ENCODE measurements around the gene FERMT3.

FERMT3 gene

GRCh38 chr11:64249563-64250414 lies 43.3 kb downstream of the FERMT3 start:
- DNase-seq (ENCODE audit: low spot score): no peak

- no peak for DNase-seq (ENCODE audit: low spot score)
Observed at GRCh38 chr11:64250415-64251015, 44.0 kb downstream of the FERMT3 start.

GRCh38 chr11:64251016-64251752 lies 44.7 kb downstream of the FERMT3 start, which contains the start of gene PLCB3:
Gene PLCB3, plus strand, starts transcription at chr11:64251530. Its CDS starts 120 bp downstream, at chr11:64251650.
- peak; percentile 68 for DNase-seq (ENCODE audit: low spot score)

- no peak for DNase-seq (ENCODE audit: low spot score)
Observed at GRCh38 chr11:64251753-64252002, 45.2 kb downstream of the FERMT3 start.

- no peak for DNase-seq (ENCODE audit: low spot score)
Observed at GRCh38 chr11:64252003-64252872, 45.7 kb downstream of the FERMT3 start.

- DNase-seq (ENCODE audit: low spot score): no peak
Observed at GRCh38 chr11:64253043-64253442, 46.5 kb downstream of the FERMT3 start.

GRCh38 chr11:64253481-64253880 lies 47.0 kb downstream of the FERMT3 start:
- DNase-seq (ENCODE audit: low spot score): no peak

- DNase-seq (ENCODE audit: low spot score): no peak
Observed at GRCh38 chr11:64254326-64254725, 47.8 kb downstream of the FERMT3 start.

- DNase-seq (ENCODE audit: low spot score): no peak
Observed at GRCh38 chr11:64255135-64256128, 48.9 kb downstream of the FERMT3 start.

- DNase-seq (ENCODE audit: low spot score): no peak
Observed at GRCh38 chr11:64256300-64256699, 49.8 kb downstream of the FERMT3 start.

GRCh38 chr11:64258356-64258755 lies 51.8 kb downstream of the FERMT3 start:
- no peak for DNase-seq (ENCODE audit: low spot score)

GRCh38 chr11:64258946-64259532 lies 52.5 kb downstream of the FERMT3 start:
- no peak for DNase-seq (ENCODE audit: low spot score)

- DNase-seq (ENCODE audit: low spot score): no peak
Observed at GRCh38 chr11:64259533-64260067, 53.1 kb downstream of the FERMT3 start.

- DNase-seq (ENCODE audit: low spot score): no peak
Observed at GRCh38 chr11:64260147-64260708, 53.7 kb downstream of the FERMT3 start.

- DNase-seq (ENCODE audit: low spot score): no peak
Observed at GRCh38 chr11:64261556-64262080, 55.1 kb downstream of the FERMT3 start.

GRCh38 chr11:64262271-64263002 lies 55.9 kb downstream of the FERMT3 start:
- no peak for DNase-seq (ENCODE audit: low spot score)

GRCh38 chr11:64263021-64263946 lies 56.8 kb downstream of the FERMT3 start:
- no peak for DNase-seq (ENCODE audit: low spot score)

- DNase-seq (ENCODE audit: low spot score): no peak
Observed at GRCh38 chr11:64263947-64264317, 57.4 kb downstream of the FERMT3 start.

Measured in NAMALWA (cell line).